ENCODE results near the gene EXOG.

DNA sequence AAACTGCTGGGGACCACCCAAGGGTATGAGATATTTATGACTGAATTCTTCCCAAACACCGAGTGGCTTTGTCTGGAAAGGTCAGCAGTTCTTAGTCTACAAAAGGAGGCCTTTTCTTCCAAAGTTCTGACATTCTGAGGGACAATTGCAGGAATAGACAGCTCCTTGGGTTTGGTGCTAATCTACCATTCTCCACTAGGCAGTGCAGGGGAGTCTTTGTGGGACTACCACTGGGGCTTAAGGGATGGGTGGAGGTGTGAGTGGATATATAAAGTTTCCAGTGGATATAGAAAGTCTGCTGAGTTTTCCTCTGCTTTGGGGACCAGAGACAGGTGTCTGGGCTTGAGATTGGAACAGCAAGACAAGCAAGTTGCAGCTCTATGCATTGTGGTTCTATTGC, 62.7 kb downstream of the EXOG start:
- TF ChIP-seq, protein P1, sequence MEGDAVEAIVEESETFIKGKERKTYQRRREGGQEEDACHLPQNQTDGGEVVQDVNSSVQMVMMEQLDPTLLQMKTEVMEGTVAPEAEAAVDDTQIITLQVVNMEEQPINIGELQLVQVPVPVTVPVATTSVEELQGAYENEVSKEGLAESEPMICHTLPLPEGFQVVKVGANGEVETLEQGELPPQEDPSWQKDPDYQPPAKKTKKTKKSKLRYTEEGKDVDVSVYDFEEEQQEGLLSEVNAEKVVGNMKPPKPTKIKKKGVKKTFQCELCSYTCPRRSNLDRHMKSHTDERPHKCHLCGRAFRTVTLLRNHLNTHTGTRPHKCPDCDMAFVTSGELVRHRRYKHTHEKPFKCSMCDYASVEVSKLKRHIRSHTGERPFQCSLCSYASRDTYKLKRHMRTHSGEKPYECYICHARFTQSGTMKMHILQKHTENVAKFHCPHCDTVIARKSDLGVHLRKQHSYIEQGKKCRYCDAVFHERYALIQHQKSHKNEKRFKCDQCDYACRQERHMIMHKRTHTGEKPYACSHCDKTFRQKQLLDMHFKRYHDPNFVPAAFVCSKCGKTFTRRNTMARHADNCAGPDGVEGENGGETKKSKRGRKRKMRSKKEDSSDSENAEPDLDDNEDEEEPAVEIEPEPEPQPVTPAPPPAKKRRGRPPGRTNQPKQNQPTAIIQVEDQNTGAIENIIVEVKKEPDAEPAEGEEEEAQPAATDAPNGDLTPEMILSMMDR (IDR thresholded peaks at IDR 0.05; ENCODE audit: low read length) = no peak
- no peak for TF ChIP-seq EZH2 (IDR thresholded peaks at IDR 0.05; ENCODE audit: borderline replicate concordance, low read length)

Data from OCI-LY1 (cell line).